Measurements from ENCODE around the gene TRAPPC12. TPM values are rescaled to one million over a fixed set of nuclear protein-coding genes. Genes with fewer than 3 reads are reported as not detected.

Gene TRAPPC12
- total RNA-seq, 1 experiment from 2014 or later, result 77.0 TPM

GRCh38 chr2:3386448-3386958 is 7.0 kb downstream of the TRAPPC12 start:
- CTCF ChIA-PET, result no interaction called here

GRCh38 chr2:3387011-3387410 is 7.5 kb downstream of the TRAPPC12 start:
- no peak for TF ChIP-seq CTCF (IDR thresholded peaks at IDR 0.05; ENCODE audit: unreplicated experiment)
- no peak for DNase-seq
- H3K36me3 Mint-ChIP-seq (ENCODE audit: insufficient read depth, unreplicated experiment), result peaks cover 13% of the 10 kb centered on the region
- CTCF ChIA-PET, result interaction anchor here (0.8 kb wide), 1 partner anchor 24 kb away, joined by 3 read pairs; no protein-coding TSS in a partner anchor
- H3K9me3 Mint-ChIP-seq (ENCODE audit: low read depth, unreplicated experiment), result peaks cover 2% of the 10 kb centered on the region
- H3K27me3 Mint-ChIP-seq (ENCODE audit: unreplicated experiment), result no peaks in the 10 kb centered on the region
- BruUV-seq (replicated peaks), result no TSS peak
- intact Hi-C loops (cut with micrococcal nuclease; ENCODE audit: unreplicated experiment), result no loop called here
- H3K27ac Mint-ChIP-seq (ENCODE audit: unreplicated experiment), result no peak overlapping the region
- peaks cover under 1% of the 10 kb centered on the region for H3K4me1 Mint-ChIP-seq (ENCODE audit: low read depth, unreplicated experiment)
- no peak overlapping the region for H3K4me3 Mint-ChIP-seq (ENCODE audit: low read depth, unreplicated experiment)

More at GRCh38 chr2:3386448-3386958, 7.0 kb downstream of the TRAPPC12 start:
- intact Hi-C loops (cut with micrococcal nuclease; ENCODE audit: unreplicated experiment), result no loop called here
- Mint-ChIP-seq H3K9me3 (ENCODE audit: low read depth, unreplicated experiment) (peaks cover 2% of the 10 kb centered on the region), H3K27me3 (ENCODE audit: unreplicated experiment) (no peaks in the 10 kb centered on the region), H3K4me1 (ENCODE audit: low read depth, unreplicated experiment) (peaks cover 6% of the 10 kb centered on the region), H3K27ac (ENCODE audit: unreplicated experiment) (no peak overlapping the region), H3K36me3 (ENCODE audit: insufficient read depth, unreplicated experiment) (peaks cover 17% of the 10 kb centered on the region), H3K4me3 (ENCODE audit: low read depth, unreplicated experiment) (no peak overlapping the region)
- no TSS peak for BruUV-seq (replicated peaks)
- DNase-seq, result no peak
- no peak for TF ChIP-seq CTCF (IDR thresholded peaks at IDR 0.05; ENCODE audit: unreplicated experiment)

- Mint-ChIP-seq H3K27ac (ENCODE audit: unreplicated experiment) (no peak overlapping the region), H3K4me1 (ENCODE audit: low read depth, unreplicated experiment) (no peaks in the 10 kb centered on the region), H3K27me3 (ENCODE audit: unreplicated experiment) (no peaks in the 10 kb centered on the region), H3K4me3 (ENCODE audit: low read depth, unreplicated experiment) (no peak overlapping the region), H3K9me3 (ENCODE audit: low read depth, unreplicated experiment) (peaks cover 2% of the 10 kb centered on the region), H3K36me3 (ENCODE audit: insufficient read depth, unreplicated experiment) (peaks cover 13% of the 10 kb centered on the region)
- BruUV-seq (replicated peaks), result no TSS peak
- no peak for DNase-seq
- no peak for TF ChIP-seq CTCF (IDR thresholded peaks at IDR 0.05; ENCODE audit: unreplicated experiment)
- CTCF ChIA-PET, result interaction anchor here (0.8 kb wide), 1 partner anchor 24 kb away, joined by 3 read pairs; no protein-coding TSS in a partner anchor
- intact Hi-C loops (cut with micrococcal nuclease; ENCODE audit: unreplicated experiment), result no loop called here
Measured at GRCh38 chr2:3387644-3388411, 8.3 kb downstream of the TRAPPC12 start.

GRCh38 chr2:3388412-3388738 is 8.9 kb downstream of the TRAPPC12 start:
- Mint-ChIP-seq H3K36me3 (ENCODE audit: insufficient read depth, unreplicated experiment) (peaks cover 12% of the 10 kb centered on the region), H3K27me3 (ENCODE audit: unreplicated experiment) (no peaks in the 10 kb centered on the region), H3K4me1 (ENCODE audit: low read depth, unreplicated experiment) (no peaks in the 10 kb centered on the region), H3K27ac (ENCODE audit: unreplicated experiment) (no peak overlapping the region), H3K9me3 (ENCODE audit: low read depth, unreplicated experiment) (peaks cover 2% of the 10 kb centered on the region), H3K4me3 (ENCODE audit: low read depth, unreplicated experiment) (no peak overlapping the region)
- intact Hi-C loops (cut with micrococcal nuclease; ENCODE audit: unreplicated experiment), result no loop called here
- DNase-seq, result no peak
- CTCF ChIA-PET, result no interaction called here
- no TSS peak for BruUV-seq (replicated peaks)
- no peak for TF ChIP-seq CTCF (IDR thresholded peaks at IDR 0.05; ENCODE audit: unreplicated experiment)
